Inferior parietal cortex (tissue), 1 donor: ENCODE measurements around the gene ARHGAP11A.

Source experiments
- DNase-seq: peaks from one replicate; pipeline ENCODE4 v3.0.0-alpha.2; 2016; ENCODE audit errors: extremely low spot score

The ARHGAP11A gene

DNA sequence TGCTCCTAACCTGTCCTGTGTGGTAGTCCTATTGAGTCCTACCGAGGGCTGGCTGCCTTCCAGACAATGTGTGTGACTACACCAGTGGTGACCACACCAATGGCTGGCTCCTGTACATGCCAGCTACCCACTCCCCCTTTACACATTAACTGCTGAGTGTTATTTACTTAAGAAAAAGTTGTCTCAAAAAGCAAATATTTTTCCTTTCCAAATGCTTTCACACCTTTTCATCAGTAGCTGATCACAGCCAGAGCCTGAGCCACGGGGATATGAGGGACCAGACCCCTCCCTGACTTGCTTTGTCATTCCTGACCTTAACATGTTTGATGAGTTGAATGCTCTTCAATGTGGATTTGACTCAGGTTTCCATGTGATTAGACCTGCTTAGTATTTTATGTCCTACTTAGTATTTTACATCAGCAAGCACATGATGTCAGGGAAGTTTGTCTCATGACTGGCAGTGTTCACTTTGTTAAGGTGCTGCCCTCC lies 72.9 kb downstream of the ARHGAP11A start:
- no peak for DNase-seq
